ENCODE data around the gene UPK3BL1.
"Not testable (repeated sequence)": the region's sequence is repeated elsewhere in the genome, so short reads cannot be mapped to it uniquely, and the experiment has no call there.

GRCh38 chr7:102666850-102667249 lies 24.3 kb upstream of the UPK3BL1 start:
- TF ChIP-seq, protein P1, sequence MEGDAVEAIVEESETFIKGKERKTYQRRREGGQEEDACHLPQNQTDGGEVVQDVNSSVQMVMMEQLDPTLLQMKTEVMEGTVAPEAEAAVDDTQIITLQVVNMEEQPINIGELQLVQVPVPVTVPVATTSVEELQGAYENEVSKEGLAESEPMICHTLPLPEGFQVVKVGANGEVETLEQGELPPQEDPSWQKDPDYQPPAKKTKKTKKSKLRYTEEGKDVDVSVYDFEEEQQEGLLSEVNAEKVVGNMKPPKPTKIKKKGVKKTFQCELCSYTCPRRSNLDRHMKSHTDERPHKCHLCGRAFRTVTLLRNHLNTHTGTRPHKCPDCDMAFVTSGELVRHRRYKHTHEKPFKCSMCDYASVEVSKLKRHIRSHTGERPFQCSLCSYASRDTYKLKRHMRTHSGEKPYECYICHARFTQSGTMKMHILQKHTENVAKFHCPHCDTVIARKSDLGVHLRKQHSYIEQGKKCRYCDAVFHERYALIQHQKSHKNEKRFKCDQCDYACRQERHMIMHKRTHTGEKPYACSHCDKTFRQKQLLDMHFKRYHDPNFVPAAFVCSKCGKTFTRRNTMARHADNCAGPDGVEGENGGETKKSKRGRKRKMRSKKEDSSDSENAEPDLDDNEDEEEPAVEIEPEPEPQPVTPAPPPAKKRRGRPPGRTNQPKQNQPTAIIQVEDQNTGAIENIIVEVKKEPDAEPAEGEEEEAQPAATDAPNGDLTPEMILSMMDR (conservative IDR thresholded peaks at IDR 0.05 in 1 of 2, IDR thresholded peaks at IDR 0.05 in 1 of 2; ENCODE audit: low read depth in 1 of 2, low read length in 2 of 2): not testable (repeated sequence)
- TF ChIP-seq EZH2 (IDR thresholded peaks at IDR 0.05; ENCODE audit: low read length, missing control alignments): not testable (repeated sequence)

Data from fibroblast of lung (primary cell).